GM18526 (cell line): ENCODE data around the gene GNAZ.

ENCODE experiments used
- POLR2A ChIP-seq: IDR thresholded peaks from 3 replicates; pipeline ENCODE4 v1.6.1; 2011; ENCODE audit not compliant: insufficient read length; ENCODE audit errors: extremely low read depth

GNAZ gene

DNA sequence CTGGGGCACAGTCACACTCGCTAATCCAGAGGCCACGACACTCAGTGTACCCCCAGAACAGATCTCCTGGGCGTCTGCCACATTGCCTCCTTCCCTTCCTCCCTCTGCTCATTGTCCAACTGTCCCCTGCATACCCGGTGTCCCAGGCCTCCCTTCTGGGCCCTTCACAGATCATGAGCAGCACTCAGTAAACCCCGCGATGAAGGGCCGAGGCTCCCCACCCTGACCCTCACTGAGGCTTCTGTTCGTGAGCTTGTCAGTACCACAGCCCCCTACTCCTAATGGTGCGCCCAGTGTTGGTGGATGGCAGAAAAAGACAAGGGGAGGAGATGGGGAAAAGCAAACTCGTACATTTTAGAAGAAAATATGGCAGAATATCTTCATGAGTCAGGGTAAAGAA, 58.8 kb downstream of the GNAZ start:
- TF ChIP-seq POLR2A, result no peak

DNA sequence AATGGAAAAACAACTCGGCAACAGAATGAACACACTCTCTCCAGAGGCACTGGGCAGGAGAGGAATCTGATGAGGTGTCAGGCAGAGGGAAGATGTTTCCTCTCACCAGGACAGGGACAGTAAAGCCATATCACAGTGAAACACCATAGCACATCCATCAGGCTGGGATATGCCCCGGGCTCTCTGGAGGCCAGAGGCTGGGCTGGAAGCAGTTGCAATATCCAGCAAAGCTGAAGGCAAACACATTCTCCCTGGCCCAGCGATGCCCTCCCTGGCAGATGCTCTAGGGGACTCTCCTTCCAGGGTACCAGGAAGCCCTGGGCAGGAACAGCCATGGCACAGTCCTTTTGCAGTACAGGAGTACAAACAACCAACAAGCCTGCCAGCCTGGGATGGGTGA, 60.4 kb downstream of the GNAZ start:
- no peak for TF ChIP-seq POLR2A

DNA sequence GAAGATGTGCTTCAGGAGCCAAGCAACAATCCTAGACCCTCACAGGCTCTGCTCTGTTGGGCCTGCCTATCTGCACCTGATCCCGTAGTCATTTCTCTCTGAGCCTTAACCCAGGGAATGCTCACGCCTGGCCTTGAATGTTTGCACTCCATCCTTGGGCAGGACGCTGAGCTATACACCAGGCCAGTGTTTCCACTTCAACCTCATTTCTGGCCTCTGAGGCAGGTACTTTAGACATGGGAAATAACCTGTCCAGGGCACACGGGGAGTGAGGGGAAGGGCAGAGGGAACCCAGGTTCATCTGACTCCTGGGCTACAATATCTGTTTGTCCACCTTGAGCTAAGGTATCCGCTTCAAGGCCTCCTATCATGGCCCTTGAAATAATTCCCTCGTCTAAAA, 61.6 kb downstream of the GNAZ start:
- TF ChIP-seq POLR2A, result no peak

DNA sequence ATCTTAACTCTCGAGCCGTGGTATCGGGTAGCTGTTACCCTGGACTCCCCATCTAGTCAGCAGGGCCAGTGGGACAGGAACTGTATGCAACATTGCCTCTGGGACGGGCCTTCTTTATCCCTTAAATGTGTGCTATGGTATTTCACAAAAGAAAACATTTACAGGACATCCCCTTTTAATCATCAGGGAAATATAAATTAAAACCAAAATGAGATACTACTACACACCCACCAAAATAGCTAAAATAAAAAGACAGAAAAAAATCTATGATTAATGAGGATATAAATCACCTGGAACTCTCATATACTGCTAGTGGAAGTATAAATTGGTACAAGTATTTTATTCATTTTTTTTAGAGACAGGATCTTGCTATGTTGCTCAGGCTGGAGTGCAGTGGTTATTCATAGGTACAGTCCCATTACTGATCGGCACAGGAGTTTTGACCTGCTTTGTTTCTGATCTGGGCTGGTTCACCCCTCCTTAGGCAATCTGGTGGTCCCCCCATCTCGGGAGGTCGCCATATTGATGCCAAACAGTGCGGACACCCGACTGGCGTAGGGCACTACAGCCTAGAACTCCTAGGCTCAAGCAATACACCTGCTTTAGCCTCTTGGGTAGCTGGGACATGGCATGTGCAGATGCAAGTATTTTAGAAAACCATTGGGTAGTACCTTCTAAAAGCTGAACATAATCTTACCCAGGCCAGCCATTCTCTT, 62.2 kb downstream of the GNAZ start:
- no peak for TF ChIP-seq POLR2A

DNA sequence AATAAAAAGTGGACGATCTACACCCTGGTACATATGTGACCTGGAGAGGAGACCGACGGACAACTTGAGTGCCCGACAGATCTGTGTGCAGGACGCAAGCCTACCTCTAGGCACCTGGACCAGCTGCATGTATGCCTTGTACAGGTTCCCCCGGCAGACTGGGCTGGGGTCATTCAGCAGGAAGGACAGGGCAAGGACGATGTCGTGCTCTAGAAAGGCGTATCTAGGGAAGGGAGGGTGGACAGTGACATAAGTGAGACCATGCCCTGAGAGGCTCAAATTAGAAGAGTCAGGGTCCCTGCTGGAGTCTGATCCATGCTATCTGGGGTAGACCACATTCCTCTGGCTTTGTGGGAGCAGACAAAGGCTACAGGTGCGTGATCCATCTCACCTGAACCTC, 63.6 kb downstream of the GNAZ start:
- TF ChIP-seq POLR2A, result no peak

DNA sequence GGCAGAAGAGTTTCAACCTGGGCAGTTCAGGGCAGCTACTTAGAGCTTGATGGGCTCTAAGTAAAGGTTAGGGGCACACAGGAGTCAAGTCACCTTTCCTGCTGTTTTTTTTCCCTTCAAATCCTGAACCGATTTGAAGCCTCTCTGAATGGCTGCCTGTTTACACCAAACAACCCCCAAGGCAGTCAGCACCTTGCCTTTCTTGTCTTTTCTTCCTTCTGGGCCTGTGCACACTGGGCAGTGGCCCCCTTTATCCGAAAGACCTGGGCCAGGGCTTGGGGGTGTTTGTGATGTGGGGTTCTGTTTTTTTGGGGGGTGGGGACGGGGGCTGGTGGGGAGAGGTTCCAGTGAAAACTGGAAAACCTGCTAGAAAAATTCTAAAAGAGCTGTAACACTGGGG, 67.1 kb downstream of the GNAZ start:
- TF ChIP-seq POLR2A, result no peak

DNA sequence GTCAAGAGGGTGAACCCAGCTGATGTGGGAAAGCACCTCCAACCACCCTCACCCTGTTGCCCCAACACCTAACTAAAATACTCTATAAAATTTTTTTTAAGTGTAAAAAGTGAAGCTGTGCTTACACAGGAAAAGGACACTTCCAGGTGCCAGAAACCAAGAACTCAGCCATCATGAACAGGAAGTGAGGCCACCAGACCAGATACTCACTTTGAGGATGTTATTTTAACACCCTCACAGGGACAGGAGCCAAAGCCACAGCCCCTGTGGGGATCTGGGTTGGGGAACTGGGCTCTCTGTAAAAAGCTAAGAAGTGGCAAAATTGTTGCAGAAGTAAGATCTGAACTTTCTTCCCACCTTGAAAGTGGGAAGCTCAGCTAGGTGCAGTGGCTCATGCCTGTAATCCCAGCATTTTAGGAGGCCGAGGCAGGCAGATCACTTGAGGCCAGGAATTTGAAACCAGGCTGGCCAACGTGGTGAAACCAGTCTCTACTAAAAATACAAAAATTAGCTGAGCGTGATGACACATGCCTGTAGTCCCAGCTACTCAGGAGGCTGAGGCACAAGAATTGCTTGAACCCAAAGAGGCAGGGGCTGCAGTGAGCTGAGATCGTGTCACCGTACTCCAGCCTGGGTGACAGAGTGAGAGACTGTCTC, 67.7 kb downstream of the GNAZ start:
- TF ChIP-seq POLR2A, result peak; percentile 8

DNA sequence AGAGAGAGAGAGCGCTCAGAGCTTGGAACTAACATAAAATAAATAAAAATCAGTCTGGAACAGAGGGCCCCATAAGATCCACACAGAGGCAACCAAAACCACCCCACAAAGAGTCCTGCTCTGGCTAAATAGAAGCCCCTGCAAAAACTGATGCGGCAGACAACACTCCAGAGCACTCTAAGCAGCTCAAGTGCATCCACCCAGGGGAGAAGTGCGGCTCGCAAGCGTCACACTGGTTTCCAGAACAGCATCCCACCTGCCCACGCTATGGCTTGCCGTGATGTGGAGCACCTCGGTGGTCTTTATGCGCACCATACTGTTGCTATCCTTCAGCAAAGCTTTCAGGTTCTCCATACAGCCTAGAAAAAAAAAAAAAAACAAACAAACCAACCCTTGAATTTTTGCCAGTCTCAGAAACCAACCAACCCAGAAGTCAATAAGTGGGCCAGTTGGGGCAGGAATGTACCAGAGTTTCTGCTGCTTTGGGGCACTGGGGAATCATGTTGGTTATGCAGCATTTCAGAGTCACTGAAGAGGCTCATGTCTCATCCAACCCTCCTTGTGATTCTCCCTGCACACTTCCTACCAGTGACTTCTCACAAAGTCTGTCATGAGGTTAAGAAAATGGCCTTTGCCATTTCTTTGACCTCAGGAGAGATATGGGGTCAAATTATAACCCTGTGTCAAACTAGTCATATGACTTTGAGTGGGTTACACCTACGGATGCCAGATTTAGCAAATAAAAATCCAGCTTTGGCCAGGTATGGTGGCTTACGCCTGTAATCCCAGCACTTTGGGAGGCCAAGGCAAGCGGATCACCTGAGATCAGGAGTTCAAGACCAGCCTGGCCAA, 68.5 kb downstream of the GNAZ start:
- TF ChIP-seq POLR2A, result no peak

DNA sequence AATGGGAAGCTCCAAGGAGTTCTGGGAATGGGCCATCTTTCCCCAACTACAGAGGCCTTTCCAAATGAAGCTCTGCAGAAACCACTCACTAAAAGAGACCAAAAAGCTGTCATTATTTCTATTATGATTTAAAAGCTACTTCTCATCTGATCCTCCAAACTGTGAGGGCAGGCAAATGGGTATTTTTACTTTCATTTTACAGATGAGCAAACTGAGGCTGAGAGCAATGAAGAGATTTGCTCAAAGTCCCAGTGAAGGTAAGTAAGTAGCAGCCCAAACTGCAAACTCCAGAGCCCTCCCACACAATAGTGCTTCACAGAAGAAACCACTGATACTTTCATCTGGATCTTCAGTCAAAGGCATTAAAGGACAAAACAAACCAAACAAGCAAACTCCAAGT, 70.1 kb downstream of the GNAZ start:
- TF ChIP-seq POLR2A, result no peak

DNA sequence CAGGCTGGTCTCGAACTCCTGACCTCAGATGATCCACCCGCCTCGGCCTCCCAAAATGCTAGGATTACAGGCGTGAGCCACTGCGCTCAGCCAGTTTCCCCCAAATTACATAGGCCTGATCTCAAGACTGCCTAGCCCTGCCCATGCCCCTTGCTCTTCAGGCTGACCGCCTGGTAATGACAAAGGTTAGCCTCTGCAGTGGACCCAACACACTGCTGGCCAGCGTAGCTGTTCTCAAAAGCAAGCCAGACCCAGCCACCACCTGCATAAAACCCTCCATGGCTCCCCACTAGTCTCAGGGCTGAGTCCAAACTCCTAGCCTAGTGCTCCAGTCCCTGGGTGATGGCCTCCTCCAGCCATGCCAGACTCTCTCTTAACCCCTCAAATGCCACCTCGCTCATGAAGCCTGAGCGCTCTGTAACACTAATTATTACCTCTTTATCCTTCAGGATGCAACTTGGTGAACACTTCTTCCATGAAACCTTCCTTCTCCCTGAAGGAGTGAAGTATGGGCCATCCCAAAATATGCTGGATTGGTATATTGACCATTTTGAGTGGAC, 72.3 kb downstream of the GNAZ start:
- TF ChIP-seq POLR2A, result no peak

DNA sequence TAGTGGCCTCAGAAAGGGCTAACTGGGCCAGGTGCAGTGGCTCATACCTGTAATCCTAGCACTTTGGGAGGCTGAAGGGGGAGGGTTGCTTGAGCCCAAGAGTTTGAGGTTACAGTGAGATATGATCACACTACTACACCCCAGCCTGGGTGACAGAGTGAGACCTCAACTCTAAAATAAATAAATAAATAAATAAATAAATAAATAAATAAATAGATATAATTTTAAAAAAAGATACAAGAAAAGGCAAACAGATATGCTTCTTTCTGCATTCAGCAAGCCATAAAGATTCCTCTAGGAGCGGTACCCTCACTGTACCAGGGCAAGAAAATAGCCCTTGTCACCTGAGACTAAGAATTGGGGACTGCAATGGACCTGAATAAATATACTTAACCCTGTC, 72.8 kb downstream of the GNAZ start:
- no peak for TF ChIP-seq POLR2A

DNA sequence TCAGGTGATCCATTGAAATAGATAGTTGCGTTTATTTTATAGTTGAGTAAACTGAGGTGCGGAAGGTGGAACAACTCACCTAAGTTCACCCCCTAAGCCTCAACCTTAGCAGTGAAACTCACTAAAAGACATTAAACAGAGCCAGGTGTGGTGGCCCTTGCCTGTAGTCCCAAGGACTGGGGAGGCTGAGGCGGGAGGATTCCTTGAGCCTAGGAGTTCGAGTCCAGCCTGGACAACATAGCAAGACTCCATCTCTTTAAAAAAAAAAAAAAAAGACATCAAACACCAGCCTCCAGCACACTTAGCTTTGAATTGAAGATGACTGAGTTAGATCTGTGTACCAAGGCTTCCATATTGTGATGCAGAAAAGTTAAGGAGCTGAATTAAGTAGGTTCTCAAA, 74.1 kb downstream of the GNAZ start:
- no peak for TF ChIP-seq POLR2A

DNA sequence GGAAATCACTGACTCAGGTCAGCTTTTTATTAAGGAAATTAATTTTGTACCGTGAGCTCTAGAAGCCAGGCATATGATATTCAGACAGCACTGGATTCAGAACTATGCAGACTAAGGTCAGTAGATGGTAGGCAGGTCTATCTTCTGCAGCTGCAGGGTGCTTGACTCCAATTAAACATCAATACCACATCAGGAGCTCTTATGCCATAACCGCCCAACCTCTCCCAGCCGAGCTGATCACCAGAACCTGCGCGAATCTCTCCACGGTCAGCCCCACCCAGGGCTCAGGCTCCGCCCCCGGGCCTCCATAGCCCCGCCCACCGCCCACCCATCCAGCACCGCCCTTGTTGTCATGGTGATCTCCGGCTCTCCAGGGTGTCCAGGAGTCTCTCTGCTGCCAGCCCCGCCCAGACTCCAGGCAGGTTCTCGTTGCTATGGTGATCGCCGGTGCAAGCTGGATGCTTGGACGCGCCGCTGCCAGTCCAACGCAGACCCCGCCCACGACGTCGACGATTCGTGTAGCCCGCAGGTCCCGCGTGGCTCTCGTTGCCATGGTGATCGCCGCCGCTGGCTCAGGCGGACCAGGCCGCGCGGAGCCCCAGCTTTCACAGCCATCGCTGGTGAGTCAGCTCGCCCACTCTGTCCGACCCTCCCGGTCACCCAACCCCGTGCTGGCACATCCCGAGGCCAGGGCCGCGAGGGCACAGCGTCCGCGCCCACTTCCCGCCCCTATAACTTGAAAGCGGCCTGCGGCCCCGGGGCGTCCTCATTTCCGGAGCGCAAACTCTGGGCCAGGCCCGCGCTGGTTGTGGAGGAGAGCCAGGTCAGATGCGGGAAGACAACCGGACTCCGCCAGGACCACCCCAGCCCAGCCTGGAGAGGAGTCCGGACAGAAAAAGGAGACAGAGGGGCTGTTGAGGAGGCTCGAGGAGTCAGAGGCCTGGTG, 74.9 kb downstream of the GNAZ start, which contains the start of gene RAB36:
Gene RAB36 (plus strand): TSS at position 546 of the 946 bp plus-strand sequence. CDS start 1,140 bp downstream, outside the sequence.
- TF ChIP-seq POLR2A, result no peak

DNA sequence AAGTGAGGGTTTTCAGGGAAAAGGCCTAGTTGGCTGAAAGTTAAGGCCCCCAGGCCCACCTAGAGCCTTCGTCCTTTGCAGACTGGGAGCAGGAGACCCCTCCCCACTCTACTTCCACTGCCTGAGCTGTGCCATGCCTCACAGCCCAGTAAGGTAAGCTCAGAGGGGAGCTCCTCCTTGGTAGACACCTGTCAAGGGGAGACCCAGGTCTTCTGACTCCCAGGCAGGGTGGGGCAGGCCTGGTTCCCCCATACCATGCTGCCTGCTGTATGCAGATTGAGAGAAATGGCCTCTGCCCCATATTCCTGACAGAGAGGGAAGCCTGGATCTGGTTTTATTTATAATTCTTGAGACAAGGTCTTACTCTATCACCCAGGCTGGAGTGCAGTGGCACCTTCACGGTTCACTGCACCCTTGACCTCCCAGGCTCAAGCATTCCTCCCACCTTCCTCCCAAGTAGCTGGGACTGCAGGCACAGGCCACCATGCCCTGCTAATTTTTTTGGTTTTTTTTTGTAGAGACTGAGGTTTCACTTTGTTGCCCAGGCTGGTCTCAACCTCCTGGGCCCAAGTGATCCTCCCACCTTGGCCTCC, 75.7 kb downstream of the GNAZ start:
- no peak for TF ChIP-seq POLR2A
